HepG2 (cell line): ENCODE measurements around the gene PSMD3. TPM values are rescaled to one million over a fixed set of nuclear protein-coding genes. Genes with fewer than 3 reads are reported as not detected.
A peak's percentile ranks its signal among the peaks of the same experiment; 100 is the strongest.

Source experiments
- ARNTL ChIP-seq: sonication (generic); formaldehyde crosslinking; IDR thresholded peaks from 2 replicates; pipeline ENCODE4 v1.4.0; 2020; ENCODE audit warnings: mild to moderate bottlenecking, missing genetic modification reagents
- E2F5 ChIP-seq: sonication (generic); formaldehyde crosslinking; conservative IDR thresholded peaks from 2 replicates; pipeline ENCODE4 v1.4.0; 2020; ENCODE audit warnings: missing genetic modification reagents
- FOXO1 ChIP-seq: sonication (generic); formaldehyde crosslinking; IDR thresholded peaks from 2 replicates; pipeline ENCODE4 v1.4.0; 2020; ENCODE audit warnings: missing genetic modification reagents
- JUNB ChIP-seq: sonication (generic); formaldehyde crosslinking; IDR thresholded peaks from 2 replicates; pipeline ENCODE4 v1.8.0; 2022; ENCODE audit warnings: missing genetic modification reagents, mild to moderate bottlenecking, borderline replicate concordance
- KLF12 ChIP-seq: sonication (generic); formaldehyde crosslinking; IDR thresholded peaks from 2 replicates; pipeline ENCODE4 v1.4.0; 2020; ENCODE audit warnings: missing genetic modification reagents, borderline replicate concordance
- MAZ ChIP-seq, 2 experiments: sonication (generic) in 1 of 2; formaldehyde crosslinking in 1 of 2; IDR thresholded peaks; 2 replicates each; pipeline versions ENCODE4 v1.5.0 to v1.6.1; 2012 to 2020; ENCODE audit warnings: low read depth in 2 of 2, mild to moderate bottlenecking in 2 of 2, borderline replicate concordance in 1 of 2, improper control_type of control experiment in 1 of 2, low read length in 1 of 2, missing genetic modification reagents in 1 of 2, moderate library complexity in 1 of 2
- MZF1 ChIP-seq: sonication (generic); formaldehyde crosslinking; IDR thresholded peaks from 2 replicates; pipeline ENCODE4 v1.8.1; 2023; ENCODE audit warnings: mild to moderate bottlenecking, missing genetic modification reagents, borderline replicate concordance
- POGK ChIP-seq: sonication (generic); formaldehyde crosslinking; conservative IDR thresholded peaks from 2 replicates; pipeline ENCODE4 v1.8.0; 2022; ENCODE audit warnings: mild to moderate bottlenecking, moderate library complexity, missing genetic modification reagents
- RBAK ChIP-seq: sonication (generic); formaldehyde crosslinking; IDR thresholded peaks from 2 replicates; pipeline ENCODE4 v1.5.1; 2020; ENCODE audit warnings: mild to moderate bottlenecking, missing genetic modification reagents
- SCMH1 ChIP-seq: sonication (generic); formaldehyde crosslinking; IDR thresholded peaks from 2 replicates; pipeline ENCODE4 v1.9.0; 2021; ENCODE audit warnings: missing genetic modification reagents, mild to moderate bottlenecking, borderline replicate concordance
- TARDBP ChIP-seq: sonication (generic); formaldehyde crosslinking; IDR thresholded peaks from 2 replicates; pipeline ENCODE4 v1.8.0; 2022; ENCODE audit warnings: mild to moderate bottlenecking, missing genetic modification reagents
- TP53 ChIP-seq: sonication (generic); formaldehyde crosslinking; conservative IDR thresholded peaks from 2 replicates; pipeline ENCODE4 v1.4.0; 2020; ENCODE audit warnings: missing genetic modification reagents
- ZFX ChIP-seq: sonication (generic); formaldehyde crosslinking; IDR thresholded peaks from 2 replicates; pipeline ENCODE4 v1.4.0; 2020; ENCODE audit warnings: mild to moderate bottlenecking, low read depth, missing genetic modification reagents, moderate library complexity
- ZIK1 ChIP-seq: sonication (generic); formaldehyde crosslinking; IDR thresholded peaks from 2 replicates; pipeline ENCODE4 v1.5.0; 2020; ENCODE audit warnings: mild to moderate bottlenecking, low read depth, missing genetic modification reagents, borderline replicate concordance
- ZNF451 ChIP-seq: sonication (generic); formaldehyde crosslinking; IDR thresholded peaks from 2 replicates; pipeline ENCODE4 v1.5.0; 2020; ENCODE audit warnings: mild to moderate bottlenecking, missing genetic modification reagents
- ZNF570 ChIP-seq: sonication (generic); formaldehyde crosslinking; IDR thresholded peaks from 2 replicates; pipeline ENCODE4 v1.4.0; 2020; ENCODE audit warnings: mild to moderate bottlenecking, missing genetic modification reagents, borderline replicate concordance
- polyA plus RNA-seq, 8 experiments: library from polyadenylated mRNA; depleted of rRNA in 3 of 8; stranded (reverse) in 7 of 8; unstranded in 1 of 8; fragments of >200 nt; fragmentation: Illumina TruSeq in 4 of 8; extraction: Trizol in 4 of 8; gene quantifications; 2 replicates each; pipeline versions ENCODE4 v1.2.1 to v1.2.3, GENCODE V29; 2011 to 2016; ENCODE audit warnings: low read depth in 4 of 8, missing spikeins in 1 of 8, mixed read lengths in 1 of 8; ENCODE audit not compliant: insufficient read depth in 1 of 8
- total RNA-seq, 5 experiments: library from RNA; depleted of rRNA; stranded (reverse); fragments of >200 nt; fragmentation: Illumina TruSeq; extraction: Trizol; gene quantifications; 2 replicates each; pipeline ENCODE4 v1.2.3, GENCODE V29; 2016; ENCODE audit warnings: low read depth in 1 of 5
- TF ChIP-seq, protein P1 (sequence below): sonication (generic); formaldehyde crosslinking; IDR thresholded peaks from 2 replicates; pipeline ENCODE4 v1.8.1; 2022; ENCODE audit warnings: low read depth, mild to moderate bottlenecking, missing genetic modification reagents
- TF ChIP-seq, protein P2 (sequence below): IDR thresholded peaks from 2 replicates; pipeline ENCODE4 v1.4.0; 2020; ENCODE audit warnings: mild to moderate bottlenecking, missing genetic modification reagents

Gene PSMD3
- total and polyA plus RNA-seq, 2 of the 13 experiments (the other 11 are each of a cell fraction or from before 2014, with no cell fraction given) = 97.4 to 146 TPM

DNA sequence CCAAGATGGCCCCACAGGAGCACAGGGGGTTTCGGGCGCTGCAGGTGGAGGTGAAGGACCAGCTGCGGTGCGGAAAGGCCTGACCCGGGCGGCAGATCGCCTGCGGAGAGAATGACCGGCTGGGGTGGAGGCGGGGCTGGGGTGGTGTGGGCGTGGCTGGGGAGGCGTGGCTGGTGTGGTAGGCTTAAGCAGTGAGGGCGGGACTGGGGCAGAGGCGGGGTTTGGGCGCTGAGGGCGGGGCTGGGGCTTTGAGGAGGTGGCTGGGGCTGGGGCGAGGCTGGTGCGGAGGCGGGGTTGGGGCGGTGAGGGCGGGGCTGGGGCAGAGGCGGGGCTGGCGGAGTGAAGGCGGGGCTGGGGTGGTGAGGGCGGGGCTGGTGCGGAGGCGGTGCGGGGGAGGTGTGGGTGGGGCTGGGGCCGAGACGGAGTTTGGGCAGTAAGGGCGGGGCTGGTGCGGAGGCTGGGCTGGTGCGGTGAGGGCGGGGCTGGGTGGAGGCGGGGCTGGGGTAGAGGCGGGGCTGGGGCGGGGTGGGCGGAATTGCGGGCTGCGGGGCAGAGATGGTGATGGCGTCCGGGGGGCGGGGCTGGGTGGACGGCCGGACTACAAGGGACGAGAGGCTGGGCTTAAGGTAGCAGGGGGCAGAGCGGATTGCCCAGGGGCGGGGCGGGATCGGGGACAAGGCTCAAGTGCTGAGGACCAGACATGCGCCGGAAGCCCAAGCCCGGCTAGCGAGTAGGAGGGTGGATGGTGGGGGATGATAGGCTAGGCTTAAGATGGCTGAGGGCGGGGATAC, 27.7 kb upstream of the PSMD3 start (continued):
- TF ChIP-seq TP53 (CRISPR knock-in tag) (no peak), ARNTL (CRISPR knock-in tag) (no peak), MAZ (IDR thresholded peaks at IDR 0.05; ENCODE audit: borderline replicate concordance, low read depth, low read length) (peak; percentile 68; the same call in 1 of the 2 replicates), MAZ (CRISPR knock-in tag; IDR thresholded peaks at IDR 0.05; ENCODE audit: low read depth) (peak; percentile 24; the same call in 1 of the 2 replicates), ZNF570 (no peak), SCMH1 (CRISPR knock-in tag) (no peak), JUNB (no peak), E2F5 (CRISPR knock-in tag) (no peak), ZFX (CRISPR knock-in tag) (peak; percentile 57), RBAK (CRISPR knock-in tag) (no peak), MZF1 (CRISPR knock-in tag) (no peak), POGK (0 out of 2 replicates have a peak, but pooled peaks have one; percentile 37), ZIK1 (CRISPR knock-in tag) (no peak), FOXO1 (CRISPR knock-in tag) (no peak), KLF12 (CRISPR knock-in tag) (0 out of 2 replicates have a peak, but pooled peaks have one; percentile 49), ZNF451 (no peak), TARDBP (CRISPR knock-in tag) (peak; percentile 61; the same call in 1 of the 2 replicates)
- TF ChIP-seq, protein P1, sequence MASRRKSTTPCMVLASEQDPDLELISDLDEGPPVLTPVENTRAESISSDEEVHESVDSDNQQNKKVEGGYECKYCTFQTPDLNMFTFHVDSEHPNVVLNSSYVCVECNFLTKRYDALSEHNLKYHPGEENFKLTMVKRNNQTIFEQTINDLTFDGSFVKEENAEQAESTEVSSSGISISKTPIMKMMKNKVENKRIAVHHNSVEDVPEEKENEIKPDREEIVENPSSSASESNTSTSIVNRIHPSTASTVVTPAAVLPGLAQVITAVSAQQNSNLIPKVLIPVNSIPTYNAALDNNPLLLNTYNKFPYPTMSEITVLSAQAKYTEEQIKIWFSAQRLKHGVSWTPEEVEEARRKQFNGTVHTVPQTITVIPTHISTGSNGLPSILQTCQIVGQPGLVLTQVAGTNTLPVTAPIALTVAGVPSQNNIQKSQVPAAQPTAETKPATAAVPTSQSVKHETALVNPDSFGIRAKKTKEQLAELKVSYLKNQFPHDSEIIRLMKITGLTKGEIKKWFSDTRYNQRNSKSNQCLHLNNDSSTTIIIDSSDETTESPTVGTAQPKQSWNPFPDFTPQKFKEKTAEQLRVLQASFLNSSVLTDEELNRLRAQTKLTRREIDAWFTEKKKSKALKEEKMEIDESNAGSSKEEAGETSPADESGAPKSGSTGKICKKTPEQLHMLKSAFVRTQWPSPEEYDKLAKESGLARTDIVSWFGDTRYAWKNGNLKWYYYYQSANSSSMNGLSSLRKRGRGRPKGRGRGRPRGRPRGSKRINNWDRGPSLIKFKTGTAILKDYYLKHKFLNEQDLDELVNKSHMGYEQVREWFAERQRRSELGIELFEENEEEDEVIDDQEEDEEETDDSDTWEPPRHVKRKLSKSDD (CRISPR knock-in tag) = no peak
- TF ChIP-seq, protein P2, sequence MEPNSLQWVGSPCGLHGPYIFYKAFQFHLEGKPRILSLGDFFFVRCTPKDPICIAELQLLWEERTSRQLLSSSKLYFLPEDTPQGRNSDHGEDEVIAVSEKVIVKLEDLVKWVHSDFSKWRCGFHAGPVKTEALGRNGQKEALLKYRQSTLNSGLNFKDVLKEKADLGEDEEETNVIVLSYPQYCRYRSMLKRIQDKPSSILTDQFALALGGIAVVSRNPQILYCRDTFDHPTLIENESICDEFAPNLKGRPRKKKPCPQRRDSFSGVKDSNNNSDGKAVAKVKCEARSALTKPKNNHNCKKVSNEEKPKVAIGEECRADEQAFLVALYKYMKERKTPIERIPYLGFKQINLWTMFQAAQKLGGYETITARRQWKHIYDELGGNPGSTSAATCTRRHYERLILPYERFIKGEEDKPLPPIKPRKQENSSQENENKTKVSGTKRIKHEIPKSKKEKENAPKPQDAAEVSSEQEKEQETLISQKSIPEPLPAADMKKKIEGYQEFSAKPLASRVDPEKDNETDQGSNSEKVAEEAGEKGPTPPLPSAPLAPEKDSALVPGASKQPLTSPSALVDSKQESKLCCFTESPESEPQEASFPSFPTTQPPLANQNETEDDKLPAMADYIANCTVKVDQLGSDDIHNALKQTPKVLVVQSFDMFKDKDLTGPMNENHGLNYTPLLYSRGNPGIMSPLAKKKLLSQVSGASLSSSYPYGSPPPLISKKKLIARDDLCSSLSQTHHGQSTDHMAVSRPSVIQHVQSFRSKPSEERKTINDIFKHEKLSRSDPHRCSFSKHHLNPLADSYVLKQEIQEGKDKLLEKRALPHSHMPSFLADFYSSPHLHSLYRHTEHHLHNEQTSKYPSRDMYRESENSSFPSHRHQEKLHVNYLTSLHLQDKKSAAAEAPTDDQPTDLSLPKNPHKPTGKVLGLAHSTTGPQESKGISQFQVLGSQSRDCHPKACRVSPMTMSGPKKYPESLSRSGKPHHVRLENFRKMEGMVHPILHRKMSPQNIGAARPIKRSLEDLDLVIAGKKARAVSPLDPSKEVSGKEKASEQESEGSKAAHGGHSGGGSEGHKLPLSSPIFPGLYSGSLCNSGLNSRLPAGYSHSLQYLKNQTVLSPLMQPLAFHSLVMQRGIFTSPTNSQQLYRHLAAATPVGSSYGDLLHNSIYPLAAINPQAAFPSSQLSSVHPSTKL (CRISPR knock-in tag) = peak; percentile 26; the same call in 1 of the 2 replicates
